OCI-LY1 (cell line): ENCODE measurements around the gene GRIA4.

Experiments
- CTCF ChIP-seq: fragments of 200-600 bp; sonication (generic), shearing (Covaris generic); IDR thresholded peaks from 2 replicates; pipeline ENCODE4 v1.5.1; 2017; ENCODE audit warnings: mild to moderate bottlenecking, antibody characterized with exemption, low read length, moderate library complexity, mixed read lengths
- EZH2 ChIP-seq: fragments of 200-600 bp; sonication (generic), shearing (Covaris generic); IDR thresholded peaks from 2 replicates; pipeline ENCODE4 v1.8.0; 2017; ENCODE audit warnings: borderline replicate concordance, mixed run types, mild to moderate bottlenecking, antibody characterized with exemption, low read length, moderate library complexity, mixed read lengths

DNA sequence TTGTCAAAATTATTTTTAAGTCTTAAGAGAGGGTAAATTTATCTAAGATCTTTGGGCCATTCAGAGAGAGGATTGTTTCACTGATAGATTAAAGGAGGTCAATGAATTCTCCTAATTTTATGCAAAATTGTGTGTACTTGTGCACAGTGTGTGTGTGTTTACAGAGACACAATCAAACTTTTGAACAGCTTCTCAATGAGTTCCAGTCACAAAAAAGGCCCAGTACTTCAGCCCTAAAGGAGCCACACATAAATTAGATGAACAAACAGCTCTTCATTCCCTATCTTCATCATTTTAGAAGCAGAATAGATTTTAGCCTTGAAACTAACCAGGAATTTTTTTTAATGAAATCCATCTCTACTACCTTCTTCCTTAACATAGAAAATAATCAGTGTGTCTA, 9.7 kb downstream of the GRIA4 start:
- TF ChIP-seq CTCF (no peak), EZH2 (no peak)
